NOMO-1 treated with dmso at 0.1 percent for 144 hours (cell line): Measurements from ENCODE around the gene INMT.
"Not testable (repeated sequence)": the region's sequence is repeated elsewhere in the genome, so short reads cannot be mapped to it uniquely, and the experiment has no call there.

Experiments
- DNase-seq: peaks from one replicate; lab custom pipeline; 2025; ENCODE audit not compliant: unreplicated experiment; lab: John Stamatoyannopoulos, UW

The INMT gene

DNA sequence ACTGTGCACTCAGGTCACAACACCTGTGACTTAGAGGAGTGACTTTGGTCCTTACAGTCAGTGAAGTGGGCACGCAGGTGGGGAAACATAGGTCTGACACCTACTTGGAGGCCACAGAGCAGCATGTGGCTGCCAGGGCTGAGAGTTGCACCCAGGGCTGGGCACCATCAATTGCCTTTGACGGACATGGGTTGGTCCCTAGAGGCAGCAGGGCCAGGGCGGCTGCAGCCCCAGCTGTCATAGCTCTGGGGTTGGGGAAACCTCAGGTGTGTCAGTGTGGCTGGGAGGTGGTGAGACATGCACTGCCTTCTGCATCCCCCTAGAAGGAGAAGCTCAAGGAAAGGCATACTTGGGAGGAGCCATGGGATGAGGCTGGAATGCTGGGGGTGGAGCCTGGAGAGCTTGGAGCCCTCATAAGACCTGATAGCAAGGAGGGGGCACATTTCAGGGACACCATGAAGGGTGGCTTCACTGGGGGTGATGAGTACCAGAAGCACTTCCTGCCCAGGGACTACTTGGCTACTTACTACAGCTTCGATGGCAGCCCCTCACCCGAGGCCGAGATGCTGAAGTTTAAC, at the start of gene INMT:
TSS of gene INMT (plus strand) at position 440 of the 578 bp plus-strand sequence. CDS start at position 456, 16 bp downstream.
- DNase-seq: no peak

DNA sequence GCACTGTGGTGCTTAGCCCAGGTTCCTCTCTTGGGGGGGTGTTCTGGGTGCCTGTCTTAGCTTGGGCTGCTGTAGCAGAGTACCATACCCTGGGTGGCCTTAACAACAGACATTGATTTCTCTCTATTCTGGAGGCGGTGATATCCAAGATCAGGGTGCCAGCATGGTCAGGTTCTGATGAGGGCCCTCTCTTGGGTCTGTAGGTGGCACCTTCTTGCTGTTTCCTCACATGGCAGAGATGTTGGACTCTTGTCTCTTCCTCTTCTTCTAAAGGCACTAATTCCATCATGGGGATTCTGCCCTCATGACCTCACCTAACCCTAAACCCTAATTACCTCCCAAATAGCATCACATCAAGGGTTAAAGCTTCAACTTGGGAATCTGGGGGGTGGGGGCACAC, 49.7 kb upstream of the INMT start:
- no peak for DNase-seq

DNA sequence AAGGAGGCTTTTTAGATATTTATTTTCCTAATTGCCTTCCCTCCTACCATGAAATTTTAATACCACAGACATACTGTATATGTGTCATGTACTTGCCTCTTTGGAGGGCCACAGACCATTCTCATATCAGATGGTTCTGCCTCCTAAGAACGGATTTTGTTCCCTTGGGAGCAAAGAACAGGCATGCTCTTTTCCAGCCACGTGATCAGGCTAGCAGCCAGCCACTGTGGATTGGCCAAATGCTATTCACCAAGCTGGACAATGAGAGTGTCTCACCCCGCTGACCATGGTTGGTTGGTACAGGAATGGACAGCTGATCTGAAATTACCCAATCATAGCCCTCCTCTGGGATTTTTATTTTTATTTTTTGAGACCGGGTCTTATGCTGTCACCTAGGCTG, 48.2 kb upstream of the INMT start:
- no peak for DNase-seq

DNA sequence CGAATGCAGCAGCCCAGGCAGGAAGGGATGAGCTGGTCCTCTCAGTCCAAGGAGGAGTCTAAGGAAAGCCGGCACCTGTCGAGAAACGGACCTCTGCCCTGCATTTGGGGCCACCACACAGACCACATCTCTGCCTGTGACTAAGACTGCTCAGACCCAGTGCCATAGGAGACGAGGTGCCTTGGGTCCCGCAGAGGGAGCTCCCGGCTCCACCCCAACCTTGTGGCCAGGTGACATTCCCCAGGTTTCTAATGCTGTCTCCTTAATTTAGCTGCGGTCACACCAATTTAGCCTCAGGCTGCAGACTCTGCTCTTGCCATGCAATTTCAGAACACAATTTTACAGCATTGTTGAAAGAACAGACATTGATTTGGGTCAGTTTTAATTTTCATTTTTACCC, 46.9 kb upstream of the INMT start:
- no peak for DNase-seq

DNA sequence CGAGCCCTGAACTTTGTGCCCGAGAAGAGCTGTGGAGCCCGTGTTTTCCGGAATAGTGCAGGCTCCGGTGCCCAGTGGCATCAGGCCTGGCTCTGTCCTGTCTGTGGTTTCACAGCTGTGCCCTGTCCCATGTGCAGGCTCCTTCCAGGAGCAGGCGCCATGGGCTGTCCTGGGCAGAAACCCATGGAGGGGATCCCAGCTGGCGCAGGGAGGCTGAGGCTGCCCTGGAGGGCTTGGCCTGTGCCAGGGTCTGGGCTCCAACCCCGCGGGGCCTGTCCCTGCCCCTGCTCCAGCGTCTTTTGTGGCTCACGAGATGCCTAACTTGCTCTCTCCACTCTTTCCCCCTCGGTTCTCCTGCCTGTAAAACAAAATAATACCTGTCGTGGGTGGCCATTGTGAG, 46.3 kb upstream of the INMT start:
- no peak for DNase-seq

GRCh38 chr7:30706316-30706715, 45.6 kb upstream of the INMT start:
- no peak for DNase-seq

- DNase-seq: no peak
Observed at GRCh38 chr7:30706908-30707307, 45.0 kb upstream of the INMT start.

DNA sequence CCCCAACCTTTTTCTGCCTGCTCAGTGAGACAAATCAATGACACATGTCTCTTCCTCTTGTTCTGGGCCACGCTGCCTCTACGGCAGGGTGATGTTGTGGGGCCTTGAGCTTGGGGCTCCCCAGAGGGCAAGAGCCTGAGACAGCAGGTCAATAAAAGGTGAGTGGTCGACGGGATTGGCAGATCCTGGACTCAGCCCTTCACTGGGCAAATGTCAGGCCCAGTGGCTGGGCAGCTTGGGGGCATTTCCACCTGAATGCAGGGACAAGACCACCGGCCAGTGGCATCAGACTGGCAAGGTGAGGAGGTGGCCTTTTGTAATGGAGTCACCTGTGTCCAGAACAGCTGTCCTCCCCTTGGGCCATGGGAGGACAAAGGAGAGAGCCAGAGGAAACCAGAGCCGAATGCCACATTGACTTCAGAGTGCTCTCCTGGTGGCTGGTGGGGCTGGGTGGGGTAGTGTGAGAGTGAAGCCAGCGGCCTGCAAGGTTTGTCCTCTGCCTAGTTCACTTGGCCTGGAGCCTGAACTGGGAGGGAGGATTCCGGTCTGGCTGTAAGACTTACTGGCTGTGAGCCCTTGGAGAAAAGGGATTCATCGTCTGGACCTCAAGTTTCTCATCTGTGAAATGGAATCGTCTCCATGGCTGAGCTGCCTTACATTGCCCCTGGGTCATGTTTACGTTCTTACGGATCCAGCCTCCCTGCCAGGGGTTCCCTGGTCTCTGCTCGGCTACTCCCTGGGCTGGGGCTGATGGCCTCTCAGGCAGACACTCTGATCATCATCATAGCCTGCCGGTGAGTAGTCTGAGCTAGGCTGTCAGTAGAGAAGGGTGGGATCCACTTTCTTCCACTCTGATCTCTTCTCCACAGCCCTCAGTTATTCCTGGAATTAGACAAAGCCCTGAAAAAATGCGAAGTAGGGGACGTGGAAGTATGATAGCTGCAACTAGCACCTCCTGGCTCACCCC, 44.3 kb upstream of the INMT start:
- DNase-seq: no peak

- DNase-seq: no peak
Observed at GRCh38 chr7:30708412-30708811, 43.5 kb upstream of the INMT start.

- DNase-seq: no peak
Observed at GRCh38 chr7:30708983-30709382, 43.0 kb upstream of the INMT start.

- no peak for DNase-seq
Observed at GRCh38 chr7:30709549-30709948, 42.4 kb upstream of the INMT start.

DNA sequence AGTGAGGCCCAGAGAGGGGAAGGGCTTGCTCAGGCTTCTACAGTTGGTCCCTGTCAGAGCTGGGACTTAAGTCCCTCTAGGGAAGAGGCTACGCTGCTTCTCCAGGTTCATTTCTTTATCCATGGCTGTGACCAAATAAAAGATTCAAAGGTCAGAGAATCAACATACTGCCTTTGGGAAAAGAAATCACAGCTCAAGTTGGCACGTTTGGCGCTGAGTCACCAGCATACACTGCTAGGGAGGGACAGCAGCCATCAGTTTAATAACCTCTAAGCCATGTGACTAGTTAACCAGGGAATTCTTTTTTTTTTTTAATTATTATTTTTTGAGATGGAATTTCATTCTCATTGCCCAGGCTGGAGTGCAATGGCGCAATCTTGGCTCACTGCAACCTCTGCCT, 41.3 kb upstream of the INMT start:
- no peak for DNase-seq

DNA sequence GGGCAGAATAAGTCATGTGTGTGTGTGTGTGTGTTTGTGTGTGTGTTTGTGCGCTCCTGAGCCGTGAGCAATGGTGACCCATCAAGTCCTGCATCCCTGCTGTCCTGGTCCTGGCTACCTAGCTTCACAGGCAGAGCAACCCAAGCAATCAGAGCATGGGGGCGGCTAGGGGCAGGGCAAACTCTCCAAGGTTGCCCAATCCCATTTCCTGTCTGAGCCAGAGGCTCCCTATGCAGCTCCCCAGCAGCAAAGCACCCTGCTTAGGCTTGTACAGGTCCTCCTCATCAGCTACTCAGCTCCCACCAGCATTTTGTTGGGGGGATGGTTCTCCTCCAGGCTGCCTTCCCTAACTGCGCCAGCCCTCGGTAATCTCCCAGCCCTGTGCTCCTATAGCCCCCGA, 38.5 kb upstream of the INMT start:
- DNase-seq: no peak

DNA sequence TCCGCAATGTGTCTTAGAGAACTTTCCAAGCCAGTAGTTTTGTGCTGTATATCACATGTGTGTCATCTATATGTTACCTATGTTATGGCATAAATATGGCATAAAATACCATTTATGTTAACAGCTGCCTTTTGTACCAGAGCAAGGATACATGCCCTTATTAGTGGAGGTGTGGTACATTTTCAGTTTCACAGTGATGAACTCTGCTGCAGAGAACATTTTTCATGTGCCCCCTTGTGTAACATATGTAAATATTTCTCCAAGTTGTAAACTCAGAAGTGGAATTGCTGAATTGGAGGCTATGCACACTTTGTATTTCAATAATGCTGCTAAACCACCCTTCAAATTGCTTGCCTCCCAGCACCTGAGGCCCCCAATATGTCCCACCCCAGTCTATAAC, 37.8 kb upstream of the INMT start:
- DNase-seq: no peak

DNA sequence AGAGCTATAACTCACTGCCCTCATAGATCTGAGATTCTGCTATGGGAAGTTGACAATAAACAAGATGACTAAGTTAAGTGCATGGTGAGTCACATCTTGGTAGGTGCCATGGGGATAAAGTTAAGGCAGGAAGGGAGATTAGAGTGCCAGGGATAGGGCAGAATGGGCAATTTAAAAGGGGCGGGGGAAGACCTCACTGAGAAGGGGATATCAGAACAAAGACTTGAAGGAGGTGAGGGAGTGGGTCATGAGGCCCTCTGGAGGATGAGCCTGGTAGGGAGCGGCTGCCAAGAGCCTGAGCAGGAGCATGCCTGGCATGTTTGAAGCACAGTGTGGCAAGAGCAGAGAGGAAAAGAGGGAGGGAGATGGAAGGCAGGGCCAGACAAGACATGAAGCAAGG, 34.8 kb upstream of the INMT start:
- DNase-seq: no peak

GRCh38 chr7:30719434-30719833, 32.5 kb upstream of the INMT start:
- not testable (repeated sequence) for DNase-seq

- no peak for DNase-seq
Observed at GRCh38 chr7:30721211-30721610, 30.7 kb upstream of the INMT start.

DNA sequence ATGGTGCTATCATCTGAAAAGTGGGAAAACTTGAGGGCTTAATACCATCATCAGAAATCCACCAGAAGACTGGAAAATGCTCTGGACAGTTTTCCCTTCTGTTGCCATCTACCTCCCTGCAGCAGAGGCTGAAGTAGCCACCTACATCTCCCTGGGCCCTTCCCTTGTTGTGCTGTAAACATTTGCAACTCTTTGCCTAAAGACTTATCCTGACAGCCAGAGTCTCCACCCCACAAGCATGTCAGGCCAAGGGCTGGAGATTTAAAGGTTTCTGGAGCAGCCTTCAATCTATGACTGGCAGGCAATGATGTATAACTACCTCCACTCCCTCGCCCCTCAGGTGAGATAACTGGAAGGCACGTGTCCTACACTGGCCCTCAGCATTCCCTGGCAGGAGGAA, 29.7 kb upstream of the INMT start:
- DNase-seq: no peak

DNA sequence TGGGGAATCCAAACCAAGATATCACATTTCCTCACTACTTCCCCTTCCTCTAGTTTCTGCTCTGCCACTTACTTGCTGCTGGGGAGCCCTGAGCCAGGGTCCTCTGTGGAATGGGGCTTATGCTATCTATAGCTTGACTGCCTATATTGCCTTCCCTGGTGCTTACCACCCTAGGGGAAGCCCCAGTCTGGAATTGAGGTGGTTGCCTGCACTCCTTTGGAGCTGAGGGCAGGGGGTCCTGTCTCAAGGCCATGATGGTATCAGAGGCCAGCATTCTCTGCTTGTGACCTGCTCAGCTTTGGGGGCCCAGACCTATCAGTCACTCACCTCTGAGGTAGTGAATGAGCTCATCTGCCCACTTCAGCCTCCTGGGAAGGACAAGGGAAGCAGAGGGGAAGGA, 29.3 kb upstream of the INMT start:
- no peak for DNase-seq

GRCh38 chr7:30723776-30724175, 28.2 kb upstream of the INMT start:
- DNase-seq: no peak

GRCh38 chr7:30726296-30727006, 25.5 kb upstream of the INMT start:
- DNase-seq: no peak
